ENCODE data around the gene CCDC138.

Gene CCDC138

DNA sequence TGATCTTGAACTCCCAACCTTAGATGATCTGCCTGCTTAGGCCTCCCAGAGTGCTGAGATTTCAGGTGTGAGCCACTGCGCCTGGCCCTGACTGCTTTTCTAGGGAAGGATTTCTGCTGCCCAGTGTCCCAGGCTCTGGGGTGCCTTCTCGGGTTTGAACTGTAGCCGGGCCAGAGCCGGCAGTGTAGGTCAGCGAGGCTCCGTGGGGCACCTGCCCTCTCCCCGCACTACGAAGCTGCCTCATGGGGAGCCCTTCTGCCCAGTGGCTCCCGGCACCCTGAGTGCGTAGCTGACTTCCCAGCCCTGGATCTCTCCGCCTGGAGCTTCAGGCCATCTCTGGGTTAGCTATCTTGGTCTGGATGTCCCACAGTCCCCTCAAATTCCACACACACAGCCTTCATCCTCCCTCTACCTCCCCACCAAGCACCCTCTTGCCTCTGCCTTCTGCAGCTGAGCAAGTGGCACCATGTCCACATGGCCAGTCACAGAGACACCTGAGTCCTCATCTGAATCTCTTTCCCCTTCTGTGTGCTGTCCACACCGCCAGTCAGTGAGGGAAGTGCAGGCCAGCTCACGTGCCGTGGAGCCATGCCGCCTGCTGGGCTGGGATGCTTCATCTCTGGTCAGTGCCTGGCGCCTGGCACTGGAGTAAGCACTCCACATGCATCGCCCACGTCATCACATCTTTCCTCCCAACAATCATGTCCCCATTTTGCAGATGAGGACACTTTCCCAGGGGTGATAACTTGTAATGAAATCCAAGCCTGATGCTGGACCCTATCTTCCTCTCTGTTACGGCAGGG is 133.2 kb downstream of the CCDC138 start:
- no peak for DNase-seq (ENCODE audit: low spot score)

GRCh38 chr2:108920686-108921085 is 134.1 kb downstream of the CCDC138 start:
- DNase-seq (ENCODE audit: low spot score): no peak

DNA sequence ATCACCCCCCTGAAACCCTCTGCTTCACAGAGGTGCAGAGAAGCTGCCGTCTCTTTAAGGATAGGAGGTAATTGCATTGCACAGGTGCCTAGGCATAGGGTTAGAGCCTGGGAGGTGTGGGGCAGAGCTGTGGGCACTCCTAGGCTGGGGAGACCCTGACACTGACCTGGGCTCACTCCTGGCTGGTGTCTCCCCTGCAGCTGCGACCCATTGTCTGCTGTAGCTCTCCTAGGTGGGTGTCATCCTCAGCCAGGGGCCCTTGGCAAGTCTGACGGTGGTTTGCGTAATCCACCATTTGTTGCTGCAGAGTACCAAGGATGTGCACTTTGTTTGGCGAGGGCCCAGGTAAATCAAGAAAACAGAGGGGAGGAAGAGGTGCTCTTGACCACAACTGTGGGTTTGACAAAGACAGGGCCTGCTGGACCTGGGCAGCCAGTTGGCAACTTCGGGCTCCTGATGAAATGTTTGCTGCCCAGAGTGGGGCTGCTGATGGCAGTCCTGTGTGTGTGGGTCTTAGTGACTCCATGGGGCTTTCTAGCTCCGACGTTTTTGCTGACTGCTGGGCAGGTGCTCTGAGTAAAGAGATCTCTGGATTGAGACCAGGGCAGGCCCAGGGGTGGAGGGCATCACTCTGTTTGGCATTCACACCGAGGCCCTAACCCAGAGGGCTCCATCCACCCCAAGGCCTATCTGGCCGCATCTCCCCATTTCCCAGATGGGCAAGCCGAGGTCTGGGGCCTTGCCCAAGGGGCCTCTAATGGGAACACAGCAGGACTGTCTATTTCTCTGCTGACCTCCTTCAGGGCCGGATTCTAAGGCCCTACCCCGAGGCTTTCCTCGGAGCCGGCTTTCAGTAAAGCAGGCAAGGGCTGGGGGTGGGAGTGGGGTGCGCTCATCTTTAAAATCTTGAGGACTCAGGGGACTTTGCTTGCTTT is 134.8 kb downstream of the CCDC138 start:
- DNase-seq (ENCODE audit: low spot score): no peak

DNA sequence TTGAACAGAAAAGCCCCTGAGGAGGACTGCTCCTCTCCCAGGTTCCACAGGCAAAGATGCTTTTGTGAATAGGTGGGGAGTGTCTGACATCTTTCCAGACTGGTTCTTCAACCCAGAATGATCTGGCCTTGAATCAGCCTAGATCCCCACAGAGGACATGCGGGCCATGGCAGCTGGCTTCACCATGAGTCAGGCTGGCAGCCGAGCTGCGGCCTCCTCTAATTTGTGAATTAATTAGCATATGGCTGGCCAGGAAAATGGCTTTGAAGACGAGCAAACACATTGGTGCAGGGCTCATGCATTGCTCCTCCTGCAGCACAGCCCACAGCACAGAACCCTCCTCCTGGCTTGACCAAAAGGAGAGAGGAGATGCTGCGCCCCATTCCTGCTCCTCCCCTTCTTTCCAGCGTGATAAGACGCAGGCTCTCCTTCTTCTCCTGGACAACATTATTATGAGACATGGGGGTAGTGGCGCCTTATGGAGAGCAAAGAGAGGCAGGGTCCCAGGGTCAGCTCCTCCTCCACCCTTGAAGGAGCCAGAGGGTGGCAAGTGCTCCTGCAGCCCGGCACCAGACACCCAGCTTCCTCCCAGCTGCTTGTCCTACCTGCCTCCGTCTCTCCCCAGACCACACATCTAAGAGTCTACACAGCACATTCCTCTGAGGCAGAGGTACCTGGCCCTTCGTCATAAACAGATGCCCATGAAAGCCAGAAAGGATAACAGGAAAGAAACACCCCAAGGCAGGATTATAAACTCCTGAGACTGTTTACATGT is 135.8 kb downstream of the CCDC138 start:
- DNase-seq (ENCODE audit: low spot score): peak; percentile 53

- DNase-seq (ENCODE audit: low spot score): no peak
Observed at GRCh38 chr2:108923019-108923700, 136.6 kb downstream of the CCDC138 start.

DNA sequence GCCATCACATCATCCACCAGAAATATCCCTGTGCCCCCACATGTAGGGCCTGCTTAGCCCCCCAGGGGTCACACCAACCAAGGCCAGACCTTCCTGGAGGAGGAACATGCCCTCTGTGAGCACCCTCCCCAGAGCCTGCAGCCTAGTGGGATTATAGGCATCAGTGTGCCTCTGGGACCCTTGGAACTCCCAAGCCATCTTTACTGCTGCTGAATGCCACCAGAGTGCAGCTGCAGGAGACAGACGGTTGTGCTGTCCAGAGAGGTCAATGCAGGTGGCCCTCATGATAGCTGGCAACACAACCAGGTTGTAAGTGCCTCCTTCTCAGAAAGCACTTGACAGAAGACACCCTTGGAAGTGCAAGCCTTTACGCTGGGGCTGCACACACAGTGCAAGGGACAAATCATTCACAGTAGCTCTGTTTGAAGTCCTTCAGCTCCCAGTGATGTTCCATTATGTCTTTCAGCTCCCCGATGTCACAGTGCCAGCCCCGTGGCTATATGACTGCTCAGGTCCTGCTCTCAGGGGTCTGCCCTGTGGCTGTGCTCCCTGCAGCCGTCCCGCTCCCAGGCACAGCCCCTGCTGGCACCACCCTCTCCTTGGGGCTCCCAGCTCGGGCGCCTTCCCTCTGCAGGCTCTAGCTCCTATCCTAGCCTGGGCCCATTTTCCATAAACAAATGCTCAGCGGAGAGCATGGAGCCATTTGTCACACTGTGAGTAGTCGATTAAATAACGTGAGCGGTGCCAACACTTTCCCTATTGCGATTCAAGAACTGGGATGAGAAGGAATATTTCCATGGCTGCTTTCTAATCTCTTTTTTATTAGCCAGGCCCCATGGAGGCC is 137.4 kb downstream of the CCDC138 start:
- DNase-seq (ENCODE audit: low spot score): no peak

GRCh38 chr2:108924580-108925251 is 138.1 kb downstream of the CCDC138 start:
- DNase-seq (ENCODE audit: low spot score): no peak

GRCh38 chr2:108925286-108925685 is 138.7 kb downstream of the CCDC138 start:
- DNase-seq (ENCODE audit: low spot score): no peak

DNA sequence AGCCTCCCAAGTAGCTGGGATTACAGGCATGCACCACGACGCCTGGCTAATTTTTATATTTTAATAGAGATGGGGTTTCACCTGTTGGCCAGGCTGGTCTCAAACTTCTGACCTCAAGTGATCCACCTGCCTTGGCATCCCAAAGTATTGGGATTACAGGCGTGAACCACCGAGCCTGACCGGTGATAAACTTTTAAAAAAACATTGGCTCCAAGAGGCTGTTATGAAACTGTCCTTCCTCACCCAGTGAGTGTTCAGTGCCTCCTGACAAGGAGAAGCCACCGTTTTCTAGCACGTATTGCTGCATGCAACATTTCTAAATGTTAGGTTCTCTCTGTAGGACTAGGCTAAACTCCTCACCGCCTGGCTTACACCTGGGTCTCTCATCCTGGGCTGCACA is 139.2 kb downstream of the CCDC138 start:
- DNase-seq (ENCODE audit: low spot score): no peak
